ENCODE data around the gene IGFALS. TPM values are rescaled to one million over a fixed set of nuclear protein-coding genes. Genes with fewer than 3 reads are reported as not detected.

The IGFALS gene
- total and polyA plus RNA-seq, 2 of the 4 experiments (the other 2 are of a cell fraction) = not detected

GRCh38 chr16:1761751-1762150 lies 31.8 kb downstream of the IGFALS start:
- intact Hi-C loops (cut with micrococcal nuclease) = no loop called here
- no peak for TF ChIP-seq MAZ (IDR thresholded peaks at IDR 0.05; ENCODE audit: borderline replicate concordance, low read depth, low read length)
- TF ChIP-seq BHLHE40 (IDR thresholded peaks at IDR 0.05; ENCODE audit: low read depth, low read length) = no peak
- TF ChIP-seq RFX5 (IDR thresholded peaks at IDR 0.05; ENCODE audit: low read depth, low read length) = no peak
- TF ChIP-seq SMC3 (IDR thresholded peaks at IDR 0.05; ENCODE audit: low read depth, low read length) = no peak
- TF ChIP-seq MXI1 (IDR thresholded peaks at IDR 0.05; ENCODE audit: borderline replicate concordance, low read depth, low read length) = no peak
- TF ChIP-seq MAFK (IDR thresholded peaks at IDR 0.05; ENCODE audit: low read depth, low read length) = no peak
- TF ChIP-seq CTCF (conservative IDR thresholded peaks at IDR 0.05; ENCODE audit: low read depth, low read length) = no peak
- no peak for TF ChIP-seq CHD1 (IDR thresholded peaks at IDR 0.05; ENCODE audit: low read depth, low read length)
- no peak for TF ChIP-seq FOS (IDR thresholded peaks at IDR 0.05; ENCODE audit: low read depth, low read length)
- TF ChIP-seq RAD21 (IDR thresholded peaks at IDR 0.05; ENCODE audit: low read length) = no peak
- TF ChIP-seq RCOR1 (IDR thresholded peaks at IDR 0.05; ENCODE audit: insufficient replicate concordance, low read length) = no peak
- TF ChIP-seq NFE2L2 (IDR thresholded peaks at IDR 0.05; ENCODE audit: low read depth, low read length) = no peak
- Histone ChIP-seq H2BK5ac (ENCODE audit: low read depth, low read length, poor library complexity, severe bottlenecking) (no peak overlapping the region), H3K56ac (ENCODE audit: extremely low read depth, insufficient read depth, low read length) (no peak overlapping the region), H4K8ac (ENCODE audit: low read depth in 2 of 2, low read length in 2 of 2) (no peak overlapping the region), H2AFZ (replicated peaks; ENCODE audit: low read length, poor library complexity) (no peak overlapping the region), H3K4me1 (ENCODE audit: control insufficient read depth, insufficient read depth, low read length) (no peaks in the 10 kb centered on the region), H4K5ac (ENCODE audit: low read depth, low read length) (no peak overlapping the region), H4K20me1 (ENCODE audit: insufficient read depth, low read length) (no peaks in the 10 kb centered on the region), H2BK15ac (ENCODE audit: low read depth, low read length) (no peak overlapping the region), H3K9ac (ENCODE audit: low read depth, low read length) (no peak overlapping the region), H3K9me1 (ENCODE audit: insufficient read depth, low read length) (no peaks in the 10 kb centered on the region), H3K27ac (ENCODE audit: insufficient read depth, low read length) (no peak overlapping the region), H3K4ac (ENCODE audit: low read depth, low read length) (no peak overlapping the region), H3K14ac (replicated peaks; ENCODE audit: low read depth, low read length) (no peak overlapping the region), H3K23ac (ENCODE audit: low read depth, low read length) (no peak overlapping the region), H3K4me3 (ENCODE audit: insufficient read depth, low read depth, low read length) (no peak overlapping the region), H2AK5ac (ENCODE audit: low read depth, low read length) (no peak overlapping the region), H2BK20ac (ENCODE audit: low read depth, low read length) (no peak overlapping the region), H3K36me3 (ENCODE audit: control insufficient read depth, insufficient read depth, low read length) (peaks cover 77% of the 10 kb centered on the region), H3K4me2 (ENCODE audit: low read depth, low read length) (no peak overlapping the region), H3K9me3 (ENCODE audit: control insufficient read depth, insufficient read depth, low read length) (no peaks in the 10 kb centered on the region), H3K27me3 (ENCODE audit: control insufficient read depth, insufficient read depth, low read length) (no peaks in the 10 kb centered on the region), H2BK120ac (ENCODE audit: low read depth, low read length) (no peak overlapping the region), H3K79me1 (ENCODE audit: low read depth in 1 of 2, low read length in 2 of 2) (no peaks in the 10 kb centered on the region), H3K18ac (ENCODE audit: low read depth, low read length) (no peak overlapping the region), H2AK9ac (replicated peaks; ENCODE audit: low read depth, low read length, poor library complexity) (peak overlapping the region; percentile 9), H4K91ac (ENCODE audit: insufficient read depth, low read depth, low read length) (no peak overlapping the region)
- ATAC-seq (ENCODE audit: low read depth) = no peak
- dilution Hi-C loops (cut with HindIII; ENCODE audit: low sequenced_read_pairs, unreplicated experiment) = no loop called here
- POLR2A ChIA-PET (ENCODE audit: unreplicated experiment) = no interaction called here
- CTCF ChIA-PET = no interaction called here
- in situ Hi-C loops (cut with MboI; ENCODE audit: low sequenced_read_pairs) = loop anchor here (5.0 kb wide), 1 partner anchor 49 kb away; no protein-coding TSS in a partner anchor
- no peak for DNase-seq
- no TSS peak for BruUV-seq (replicated peaks)
- WGBS, 2 experiments (ENCODE audit: extremely low coverage in 2 of 2, insufficient read length in 1 of 2) = 96% methylated on average over 4 of the region's 15 CpGs; no CpG with 5 or more reads in 1 of the 2 experiments
